Hepatocyte (in vitro differentiated cells): ENCODE results near the gene SLC1A4. TPM values are rescaled to one million over a fixed set of nuclear protein-coding genes. Genes with fewer than 3 reads are reported as not detected.

Experiments used
- DNase-seq: peaks from one replicate; pipeline ENCODE4 v3.0.0-alpha.2; 2016; ENCODE audit warnings: low spot score
- H2AFZ ChIP-seq: fragments of 200-600 bp; sonication (generic); 2 replicates; pipeline ENCODE4 v1.6.0; 2016; ENCODE audit warnings: antibody characterized with exemption, mild to moderate bottlenecking
- H3K27ac ChIP-seq: fragments of 200-600 bp; sonication (generic); 2 replicates; pipeline ENCODE4 v1.5.1; 2016; ENCODE audit warnings: mild to moderate bottlenecking
- H3K27me3 ChIP-seq: fragments of 200-600 bp; sonication (generic); 2 replicates; pipeline ENCODE4 v1.6.1; 2016
- H3K36me3 ChIP-seq: fragments of 200-600 bp; sonication (generic); replicated peaks from 2 replicates; pipeline ENCODE4 v1.5.1; 2016; ENCODE audit warnings: low read depth; ENCODE audit not compliant: insufficient read depth
- H3K4me1 ChIP-seq: fragments of 200-600 bp; sonication (generic); 2 replicates; pipeline ENCODE4 v1.5.1; 2016; ENCODE audit warnings: mild to moderate bottlenecking, moderate library complexity; ENCODE audit not compliant: insufficient read depth
- H3K4me2 ChIP-seq: fragments of 200-600 bp; sonication (generic); 2 replicates; pipeline ENCODE4 v1.6.0; 2016
- H3K4me3 ChIP-seq: fragments of 200-600 bp; sonication (generic); 2 replicates; pipeline ENCODE4 v1.5.1; 2016; ENCODE audit warnings: mild to moderate bottlenecking
- H3K79me2 ChIP-seq: fragments of 200-600 bp; sonication (generic); 2 replicates; pipeline ENCODE4 v1.6.0; 2017; ENCODE audit warnings: mild to moderate bottlenecking
- H3K9me2 ChIP-seq: fragments of 200-600 bp; sonication (generic); replicated peaks from 2 replicates; pipeline ENCODE4 v1.6.0; 2017; ENCODE audit warnings: mild to moderate bottlenecking; ENCODE audit not compliant: insufficient read depth
- H3K9me3 ChIP-seq: fragments of 200-600 bp; sonication (generic); 2 replicates; pipeline ENCODE4 v1.5.1; 2016; ENCODE audit warnings: low read depth, mild to moderate bottlenecking
- H4K20me1 ChIP-seq: fragments of 200-600 bp; sonication (generic); 2 replicates; pipeline ENCODE4 v1.6.0; 2016; ENCODE audit warnings: mild to moderate bottlenecking; ENCODE audit not compliant: insufficient read depth, poor library complexity, severe bottlenecking
- EZH2 ChIP-seq: fragments of 200-600 bp; sonication (generic); IDR thresholded peaks from 2 replicates; pipeline ENCODE4 v1.6.1; 2016; ENCODE audit warnings: antibody characterized with exemption, mild to moderate bottlenecking, borderline replicate concordance
- EZH2phosphoT487 ChIP-seq: fragments of 200-600 bp; sonication (generic); IDR thresholded peaks from one replicate; pipeline ENCODE4 v1.6.1; 2018; ENCODE audit warnings: antibody characterized with exemption, mild to moderate bottlenecking, low read depth, moderate library complexity; ENCODE audit not compliant: unreplicated experiment, severe bottlenecking
- WGBS: methylation state at CpG from one replicate; pipeline ENCODE4 v1.1.6; 2016; ENCODE audit warnings: low lambda C conversion rate; ENCODE audit errors: missing lambda C conversion rate; 5-methylcytosine and 5-hydroxymethylcytosine counted together
- polyA plus RNA-seq: library from polyadenylated mRNA; unstranded; fragments of >200 nt; fragmentation: Nextera tagmentation; extraction: Ambion mirVana; gene quantifications from 2 replicates; pipeline ENCODE4 v1.2.1, GENCODE V29; 2016
- total RNA-seq: library from RNA; depleted of rRNA; stranded (reverse); fragments of >200 nt; gene quantifications from 2 replicates; pipeline ENCODE4 v1.2.3, GENCODE V29; 2014
- TF ChIP-seq, protein P1 (sequence below): fragments of 200-600 bp; sonication (generic); IDR thresholded peaks from 2 replicates; pipeline ENCODE4 v1.5.1; 2016; ENCODE audit warnings: antibody characterized with exemption, mild to moderate bottlenecking; ENCODE audit not compliant: poor library complexity

The SLC1A4 gene
- total and polyA plus RNA-seq, 2 experiments from 2014 or later = 14.2 to 17.8 TPM

DNA sequence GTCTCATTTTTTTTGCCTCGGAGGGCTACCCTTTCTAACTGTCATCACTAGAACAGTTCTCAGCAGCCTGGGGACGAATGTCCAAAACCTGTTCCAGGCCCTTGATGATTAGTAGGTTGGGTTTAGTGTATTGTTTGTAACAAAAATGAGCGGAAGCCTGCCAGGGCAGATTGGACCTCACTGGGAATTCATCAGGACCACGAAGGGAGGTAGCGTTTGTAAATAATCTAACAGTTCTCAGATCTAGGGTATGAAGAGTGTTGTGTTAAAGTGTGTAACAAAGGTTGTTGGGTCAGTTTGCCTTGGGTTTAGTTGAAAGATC is 67.8 kb downstream of the SLC1A4 start:
- H3K4me3 ChIP-seq = peak overlapping the region; percentile 89
- no peak for DNase-seq
- H4K20me1 ChIP-seq = peaks cover 5% of the 10 kb centered on the region
- peak overlapping the region; percentile 91 for H3K4me2 ChIP-seq
- TF ChIP-seq EZH2 = no peak
- no peak for TF ChIP-seq EZH2phosphoT487
- TF ChIP-seq, protein P1, sequence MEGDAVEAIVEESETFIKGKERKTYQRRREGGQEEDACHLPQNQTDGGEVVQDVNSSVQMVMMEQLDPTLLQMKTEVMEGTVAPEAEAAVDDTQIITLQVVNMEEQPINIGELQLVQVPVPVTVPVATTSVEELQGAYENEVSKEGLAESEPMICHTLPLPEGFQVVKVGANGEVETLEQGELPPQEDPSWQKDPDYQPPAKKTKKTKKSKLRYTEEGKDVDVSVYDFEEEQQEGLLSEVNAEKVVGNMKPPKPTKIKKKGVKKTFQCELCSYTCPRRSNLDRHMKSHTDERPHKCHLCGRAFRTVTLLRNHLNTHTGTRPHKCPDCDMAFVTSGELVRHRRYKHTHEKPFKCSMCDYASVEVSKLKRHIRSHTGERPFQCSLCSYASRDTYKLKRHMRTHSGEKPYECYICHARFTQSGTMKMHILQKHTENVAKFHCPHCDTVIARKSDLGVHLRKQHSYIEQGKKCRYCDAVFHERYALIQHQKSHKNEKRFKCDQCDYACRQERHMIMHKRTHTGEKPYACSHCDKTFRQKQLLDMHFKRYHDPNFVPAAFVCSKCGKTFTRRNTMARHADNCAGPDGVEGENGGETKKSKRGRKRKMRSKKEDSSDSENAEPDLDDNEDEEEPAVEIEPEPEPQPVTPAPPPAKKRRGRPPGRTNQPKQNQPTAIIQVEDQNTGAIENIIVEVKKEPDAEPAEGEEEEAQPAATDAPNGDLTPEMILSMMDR = no peak
- no peaks in the 10 kb centered on the region for H3K36me3 ChIP-seq
- peak overlapping the region; percentile 54 for H3K27ac ChIP-seq
- peaks cover 53% of the 10 kb centered on the region for H3K79me2 ChIP-seq
- H2AFZ ChIP-seq = peak overlapping the region; percentile 38
- H3K9me3 ChIP-seq = no peaks in the 10 kb centered on the region
- H3K27me3 ChIP-seq = no peaks in the 10 kb centered on the region
- WGBS = 25% methylated on average over 5 of the region's 5 CpGs
- H3K4me1 ChIP-seq = no peaks in the 10 kb centered on the region
- no peaks in the 10 kb centered on the region for H3K9me2 ChIP-seq

DNA sequence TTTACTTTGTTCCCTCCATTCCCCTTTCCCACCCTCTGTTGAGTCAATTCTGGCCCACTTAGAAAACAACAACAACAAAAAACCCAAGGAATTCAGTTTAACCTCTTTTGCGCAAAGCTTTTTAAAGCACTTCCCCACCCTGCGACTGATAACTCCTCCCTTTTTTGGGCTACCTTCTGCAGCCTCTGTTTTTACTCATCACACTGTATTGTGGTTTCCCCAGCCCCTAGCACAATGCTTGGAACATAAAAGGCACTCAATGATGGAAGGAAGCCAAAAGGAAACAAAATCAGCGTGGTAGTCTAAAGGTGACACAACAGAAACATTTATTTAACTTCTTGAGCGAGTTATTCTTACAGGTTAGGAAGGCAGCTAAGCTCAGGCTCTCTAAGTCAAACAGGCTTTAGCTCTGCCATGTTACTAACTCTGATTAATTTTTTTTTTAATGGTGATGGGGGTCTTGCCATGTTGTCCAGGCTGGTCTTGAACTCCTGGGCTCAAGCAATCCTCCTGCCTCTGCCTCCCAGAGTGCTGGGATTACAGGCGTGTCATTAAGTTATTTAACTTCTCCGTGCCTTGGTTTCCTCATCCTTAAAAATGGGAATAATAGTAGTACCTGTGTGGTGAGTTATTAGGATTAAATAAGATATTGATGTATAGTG is 68.3 kb downstream of the SLC1A4 start:
- 75% methylated on average over 6 of the region's 6 CpGs for WGBS
- Histone ChIP-seq H3K27me3 (no peaks in the 10 kb centered on the region), H3K4me1 (no peaks in the 10 kb centered on the region), H3K79me2 (peaks cover 55% of the 10 kb centered on the region), H2AFZ (no peak overlapping the region), H3K27ac (no peak overlapping the region), H4K20me1 (peaks cover 5% of the 10 kb centered on the region), H3K9me3 (no peaks in the 10 kb centered on the region), H3K36me3 (no peaks in the 10 kb centered on the region), H3K9me2 (no peaks in the 10 kb centered on the region), H3K4me2 (peak overlapping the region; percentile 91), H3K4me3 (peak overlapping the region; percentile 89)
- TF ChIP-seq EZH2phosphoT487 (no peak), EZH2 (no peak)
- TF ChIP-seq, protein P1 = no peak
- DNase-seq = no peak

DNA sequence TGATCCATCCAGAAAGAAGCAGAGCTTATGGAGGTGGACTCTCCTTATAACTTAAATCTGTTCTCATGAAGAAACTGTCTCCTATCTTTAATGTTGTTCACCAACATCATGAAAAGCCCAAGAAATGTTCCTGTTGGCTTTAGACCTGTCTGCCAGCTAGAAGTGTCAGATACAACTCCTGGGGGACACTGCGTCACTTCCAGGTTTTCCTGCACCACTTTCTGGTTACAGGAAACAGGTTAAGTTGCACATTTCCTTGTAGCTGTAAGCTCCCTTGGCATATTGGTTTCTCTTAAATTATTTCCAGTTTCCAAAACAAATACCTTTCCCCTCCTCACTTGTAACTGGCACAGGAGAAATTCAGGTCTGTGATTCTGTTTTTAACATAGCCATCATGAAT is 69.9 kb downstream of the SLC1A4 start:
- Histone ChIP-seq H3K27me3 (no peaks in the 10 kb centered on the region), H3K4me3 (no peak overlapping the region), H3K9me3 (no peaks in the 10 kb centered on the region), H3K4me1 (no peaks in the 10 kb centered on the region), H2AFZ (no peak overlapping the region), H3K27ac (no peak overlapping the region), H3K9me2 (no peaks in the 10 kb centered on the region), H3K79me2 (peaks cover 68% of the 10 kb centered on the region), H3K4me2 (no peak overlapping the region), H4K20me1 (peaks cover 8% of the 10 kb centered on the region), H3K36me3 (no peaks in the 10 kb centered on the region)
- no peak for DNase-seq
- 90% methylated on average over 1 of the region's 1 CpG for WGBS
- no peak for TF ChIP-seq EZH2phosphoT487
- no peak for TF ChIP-seq EZH2
- TF ChIP-seq, protein P1 = no peak
